NCI-H2081 treated with DMSO at 0.1 percent for 48 hours (cell line): ENCODE results near the gene CNTN4.

ENCODE experiments used
- DNase-seq: peaks from one replicate; lab custom pipeline; 2025; lab: John Stamatoyannopoulos, UW

Gene CNTN4

DNA sequence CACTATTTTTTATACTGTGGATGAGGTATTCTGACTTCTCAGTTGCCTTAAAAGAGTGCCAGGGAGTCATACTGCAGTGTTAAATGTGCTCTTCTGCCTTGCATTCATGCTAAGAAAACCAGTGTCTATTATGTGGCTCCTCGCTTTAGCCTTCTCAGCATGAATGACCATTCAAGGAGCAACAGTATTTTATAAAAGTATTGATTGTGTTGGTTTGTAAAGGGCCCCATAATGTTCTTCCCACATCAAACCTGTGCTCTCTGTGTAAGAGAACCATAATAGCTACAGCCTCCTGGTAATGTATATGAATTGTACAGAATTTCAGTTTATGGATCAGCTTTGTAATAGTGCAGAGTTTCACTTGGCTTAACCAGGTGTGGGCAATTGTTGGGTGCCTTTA is 316.4 kb downstream of the CNTN4 start:
- DNase-seq: no peak

DNA sequence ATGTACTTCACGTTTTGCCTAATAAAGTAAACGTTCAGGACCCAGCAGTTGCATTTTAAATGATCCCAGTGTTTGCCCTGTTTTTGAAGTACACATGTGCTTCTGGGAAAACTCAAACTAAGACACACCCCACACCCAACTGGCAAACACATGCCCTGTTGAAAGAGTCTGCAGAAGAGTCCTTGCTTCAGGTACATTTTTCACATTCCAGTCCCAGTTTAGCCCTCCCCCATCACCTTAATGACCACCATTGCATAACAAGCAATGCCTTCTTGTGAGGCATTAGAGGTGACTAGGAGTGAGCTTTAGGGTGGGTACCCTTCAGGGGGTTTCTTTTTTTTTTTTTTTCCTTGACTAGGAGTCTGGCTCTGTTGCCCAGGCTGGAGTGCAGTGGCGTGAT is 322.3 kb downstream of the CNTN4 start:
- DNase-seq: no peak

DNA sequence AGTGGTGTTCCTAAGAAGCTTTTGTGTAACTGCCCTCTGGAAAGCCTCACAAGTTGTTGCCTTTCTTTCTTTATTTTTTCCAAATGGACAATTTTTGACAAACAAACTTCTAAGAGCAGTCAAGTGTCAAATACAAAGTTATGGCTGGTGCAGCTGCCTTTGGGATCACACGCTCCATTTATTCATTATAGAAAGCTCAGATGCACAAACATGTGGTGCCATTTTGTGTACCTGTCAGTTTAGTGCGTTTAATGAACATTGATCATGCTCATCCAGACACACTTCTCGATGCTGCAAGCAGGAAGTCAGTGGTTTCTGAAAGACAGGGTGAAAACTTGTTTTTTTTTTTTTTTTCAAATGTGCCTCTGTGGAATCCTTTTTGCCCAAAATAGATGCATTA is 324.5 kb downstream of the CNTN4 start:
- DNase-seq: no peak

DNA sequence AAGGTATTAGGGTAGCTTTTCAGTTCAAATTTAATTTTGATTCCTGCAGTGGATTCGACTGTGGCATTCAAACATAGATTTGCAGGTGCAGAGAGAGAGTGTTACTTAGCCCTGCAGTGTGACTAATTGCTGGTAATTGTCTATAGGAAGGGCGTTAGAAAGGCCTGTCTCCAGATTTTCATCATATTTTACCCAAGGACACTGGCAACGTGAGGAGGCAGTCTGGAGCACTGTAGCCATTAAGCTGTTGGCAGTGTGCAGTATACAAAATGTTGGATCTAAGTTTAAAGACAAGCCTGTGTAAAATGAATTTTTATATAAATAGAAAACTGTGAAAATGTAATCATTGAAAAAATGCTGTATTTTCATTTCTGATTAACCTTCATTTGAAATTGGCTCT is 342.9 kb downstream of the CNTN4 start:
- no peak for DNase-seq

DNA sequence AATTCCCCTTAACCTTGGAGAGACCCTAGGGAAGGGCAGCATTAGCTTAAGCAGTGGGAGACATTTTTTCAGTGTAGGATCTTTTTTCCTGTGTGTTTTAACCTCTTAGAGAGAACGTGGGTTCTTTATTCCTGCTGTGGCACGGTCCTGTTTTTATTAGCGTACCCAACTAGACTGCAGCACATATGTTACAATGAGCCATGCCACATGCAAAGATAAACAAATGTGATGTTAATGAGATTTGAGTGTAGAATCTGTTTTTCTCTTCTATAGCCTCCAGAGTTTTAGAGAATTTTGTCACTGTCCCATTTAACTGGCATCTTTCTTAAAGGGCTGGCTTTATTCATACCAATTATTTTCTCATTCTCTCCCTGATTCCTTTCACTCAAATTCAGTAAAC is 347.5 kb downstream of the CNTN4 start:
- DNase-seq: no peak

DNA sequence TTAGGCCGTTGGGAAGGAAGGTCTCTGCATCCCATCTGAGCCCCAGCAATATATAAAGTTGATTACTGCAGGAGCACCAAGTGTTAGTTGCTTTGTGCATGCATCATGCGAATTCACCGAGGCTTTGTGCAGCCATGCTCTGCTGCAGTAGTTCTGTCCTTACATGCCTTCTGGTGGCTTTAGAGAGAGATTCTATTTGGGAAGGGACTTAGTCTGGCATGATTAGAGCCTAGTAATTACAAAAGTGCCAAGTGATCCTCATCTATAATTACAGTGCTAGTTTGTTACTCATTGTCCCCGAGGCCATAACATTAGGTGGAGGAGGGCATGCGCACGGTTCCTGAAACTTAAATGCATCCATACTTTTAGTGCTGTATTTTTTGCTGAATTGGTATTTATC is 353.6 kb downstream of the CNTN4 start:
- DNase-seq: no peak

DNA sequence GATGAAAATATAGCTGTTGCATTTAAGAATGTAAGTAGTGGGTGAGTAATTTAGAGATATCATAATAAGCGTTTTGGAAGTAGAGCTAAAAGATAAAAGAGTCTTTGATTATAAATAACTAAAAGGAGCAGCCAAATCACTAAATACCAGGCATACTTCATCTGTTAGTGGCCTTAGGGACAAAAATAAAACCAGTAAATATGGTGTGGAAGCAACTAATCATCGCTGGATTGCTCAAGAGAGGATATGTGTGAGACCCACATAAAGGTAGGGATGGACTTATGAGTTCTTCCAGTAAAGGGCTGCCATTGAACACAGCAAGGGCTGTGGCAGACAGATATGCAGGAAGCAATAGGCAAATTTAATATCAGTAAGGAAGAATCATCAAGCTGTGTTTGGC is 356.2 kb downstream of the CNTN4 start:
- DNase-seq: no peak

DNA sequence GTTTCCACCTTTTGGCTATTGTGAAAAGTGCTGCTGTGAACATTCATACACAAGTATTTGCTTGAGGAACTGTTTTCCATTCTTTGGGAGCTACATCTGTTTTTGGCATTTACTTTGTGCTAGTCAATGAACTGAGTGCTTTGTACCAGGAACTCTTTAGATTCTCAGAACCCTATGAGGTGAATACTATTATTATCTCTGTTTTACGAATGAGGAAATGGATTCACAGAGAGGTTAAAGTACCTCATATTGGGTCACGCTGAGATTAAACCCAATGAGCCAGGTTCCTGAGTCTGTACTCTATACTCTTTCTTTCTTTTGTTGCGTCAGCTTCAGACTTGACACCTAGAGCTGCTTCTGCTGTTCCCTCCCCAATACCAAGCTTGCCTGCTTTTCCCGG is 358.1 kb downstream of the CNTN4 start:
- DNase-seq: no peak

DNA sequence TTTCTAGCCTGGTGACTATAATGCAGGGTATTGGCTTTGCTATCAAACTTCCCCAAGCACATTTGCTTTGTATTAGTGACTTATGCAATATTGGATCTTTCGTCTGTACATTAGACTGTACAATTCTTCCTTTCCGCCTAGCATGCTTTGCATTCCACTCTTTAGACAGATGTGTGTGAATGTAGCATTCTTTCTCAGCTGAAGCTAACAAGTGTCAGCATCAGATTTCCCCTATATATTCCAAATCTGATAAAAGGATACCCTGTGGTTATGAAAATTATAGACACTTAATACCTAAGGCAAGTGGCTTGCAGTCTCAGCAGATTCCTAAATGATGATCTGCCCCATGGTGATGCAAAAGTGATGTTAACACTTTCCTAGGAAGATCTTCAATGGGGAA is 360.1 kb downstream of the CNTN4 start:
- DNase-seq: no peak

DNA sequence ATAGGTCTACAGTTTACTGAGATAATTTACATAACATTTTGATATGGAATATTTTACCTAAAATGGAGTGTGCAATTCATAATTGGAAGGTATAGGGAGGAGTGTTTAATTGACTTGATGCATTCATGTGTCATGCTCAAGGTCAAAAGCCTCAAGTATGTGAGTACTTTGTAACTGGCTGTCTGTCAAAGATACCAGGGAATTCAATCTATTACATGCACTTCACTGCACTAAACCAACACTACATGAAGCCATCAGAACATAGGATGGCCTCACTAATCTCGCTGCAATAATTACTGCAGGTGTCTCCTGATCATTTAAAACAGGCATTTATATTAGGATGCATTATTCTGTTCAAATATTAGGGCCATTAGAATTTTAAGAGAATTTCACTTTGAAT is 367.2 kb downstream of the CNTN4 start:
- DNase-seq: no peak

DNA sequence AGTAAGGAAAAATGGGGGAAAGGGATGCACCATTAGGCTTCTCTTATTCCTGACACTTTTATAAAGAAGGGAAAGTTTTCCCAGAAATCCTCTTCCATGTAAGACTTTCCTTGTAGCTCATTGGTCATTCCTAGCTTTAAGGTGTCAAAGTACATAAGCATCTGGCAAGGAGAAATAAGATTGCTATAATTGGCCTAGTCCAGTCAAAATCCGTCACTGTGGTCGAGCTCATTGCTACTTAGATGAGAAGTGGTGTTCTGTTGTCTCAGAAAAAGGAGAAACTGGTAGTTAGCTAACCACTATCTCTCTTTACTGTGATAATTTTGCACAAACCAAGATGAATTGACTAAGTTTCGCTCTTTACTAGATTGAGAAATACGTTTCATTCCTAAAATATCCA is 370.1 kb downstream of the CNTN4 start:
- DNase-seq: no peak

DNA sequence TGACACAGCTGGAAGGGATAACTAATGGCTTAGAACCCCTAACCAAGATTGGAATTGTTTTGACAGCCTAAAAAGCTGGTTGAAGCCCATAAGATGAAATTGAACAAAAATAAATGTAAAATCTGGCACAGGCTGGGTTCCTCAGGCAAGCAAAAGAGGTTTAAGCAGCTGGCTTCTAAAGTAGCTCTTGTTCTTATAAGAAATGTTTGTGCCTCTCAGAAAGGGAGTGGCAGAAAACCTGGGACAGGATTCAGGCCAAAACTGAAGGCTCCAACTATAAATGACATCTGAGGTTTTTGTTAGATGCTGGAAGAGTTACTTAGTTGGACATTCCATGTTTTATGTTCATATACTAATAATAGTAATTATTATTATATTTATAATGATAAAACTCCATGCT is 378.3 kb downstream of the CNTN4 start:
- DNase-seq: no peak

DNA sequence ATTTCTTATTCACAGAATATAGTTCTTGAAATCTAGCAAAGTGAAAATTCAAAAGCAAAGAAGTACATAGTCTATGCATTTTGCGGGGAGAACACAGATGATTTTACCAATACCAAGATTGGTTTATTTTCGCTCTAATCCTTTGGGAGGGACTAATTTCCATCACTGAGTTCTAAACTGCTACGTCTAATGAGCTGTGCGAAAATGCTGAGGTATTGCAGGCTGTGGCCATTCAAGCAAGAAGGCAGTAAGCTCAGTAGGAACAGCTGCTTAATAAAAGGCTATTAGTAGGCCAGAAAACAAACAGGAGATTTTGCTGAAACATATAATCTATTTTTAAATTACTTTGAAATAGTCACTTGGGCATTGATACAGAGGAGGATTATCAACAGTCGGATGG is 379.0 kb downstream of the CNTN4 start:
- DNase-seq: no peak

DNA sequence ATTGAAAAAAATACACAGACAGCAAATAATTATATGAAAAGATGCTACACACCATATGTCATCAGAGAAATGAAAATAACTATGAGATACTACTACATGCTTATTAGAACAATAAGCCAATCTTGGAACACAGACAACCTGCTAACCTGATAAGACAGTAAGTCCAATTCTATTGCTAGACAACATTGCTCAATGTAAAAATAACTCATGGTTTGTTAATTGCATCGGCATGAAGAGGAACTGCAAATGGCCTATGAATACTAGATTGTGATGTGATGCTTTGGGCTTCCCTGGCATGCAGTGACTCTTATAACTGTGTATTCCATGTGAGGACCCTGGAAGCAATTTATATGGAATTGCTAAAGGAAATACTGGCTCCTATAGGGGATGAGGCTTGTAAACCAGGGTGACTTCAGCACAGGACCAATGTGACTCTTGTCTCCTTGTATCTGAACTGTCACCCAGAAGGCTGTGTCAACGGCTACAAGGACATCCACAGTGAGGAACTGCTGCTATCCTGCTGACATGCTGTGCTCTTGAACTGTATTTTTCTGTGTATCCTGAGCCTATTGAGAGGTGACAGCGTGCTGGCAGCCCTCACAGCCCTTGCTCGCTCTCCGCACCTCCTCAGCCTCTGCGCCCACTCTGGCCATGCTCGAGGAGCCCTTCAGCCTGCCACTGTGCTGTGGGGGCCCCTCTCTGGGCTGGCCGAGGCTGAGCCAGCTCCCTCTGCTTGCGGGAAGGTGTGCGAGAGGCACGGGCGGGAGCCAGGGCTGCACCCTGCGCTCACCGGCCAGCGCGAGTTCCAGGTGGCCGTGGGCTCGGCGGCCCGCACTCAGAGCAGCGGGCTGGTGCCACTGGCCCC is 385.7 kb downstream of the CNTN4 start:
- no peak for DNase-seq

DNA sequence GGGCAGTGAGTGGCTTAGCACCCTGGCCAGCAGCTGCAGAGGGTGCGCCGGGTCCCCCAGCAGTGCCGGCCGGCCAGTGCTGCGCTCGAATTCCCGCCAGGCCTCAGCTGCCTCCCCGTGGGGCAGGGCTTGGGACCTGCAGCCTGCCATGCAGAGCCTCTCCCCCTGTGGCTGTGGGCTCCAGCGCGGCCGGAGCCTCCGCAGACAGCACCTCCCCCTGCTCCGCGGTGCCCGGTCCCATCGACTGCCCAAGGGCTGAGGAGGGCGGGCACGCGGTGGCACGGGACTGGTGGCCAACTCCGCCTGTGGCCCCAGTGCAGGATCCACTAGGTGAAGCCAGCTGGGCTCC is 386.3 kb downstream of the CNTN4 start:
- DNase-seq: no peak

DNA sequence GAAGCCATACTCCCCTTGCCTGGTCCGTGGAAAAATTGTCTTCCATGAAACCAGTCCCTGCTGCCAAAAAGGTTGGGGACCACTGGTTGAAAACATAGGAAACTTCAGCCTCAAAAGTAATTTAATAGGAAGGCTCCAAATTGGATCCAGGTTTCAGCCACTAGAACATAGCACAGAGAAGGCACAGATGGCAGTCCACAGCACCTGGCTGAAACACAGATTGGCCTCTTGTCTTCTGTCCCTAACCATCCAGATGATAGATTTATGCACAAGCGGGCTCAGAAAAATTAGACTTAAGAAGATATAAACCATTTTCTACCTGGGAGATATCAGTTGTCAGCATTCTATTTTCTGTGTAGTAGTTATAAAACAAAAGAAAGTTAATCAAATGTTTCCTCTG is 397.1 kb downstream of the CNTN4 start:
- DNase-seq: no peak

DNA sequence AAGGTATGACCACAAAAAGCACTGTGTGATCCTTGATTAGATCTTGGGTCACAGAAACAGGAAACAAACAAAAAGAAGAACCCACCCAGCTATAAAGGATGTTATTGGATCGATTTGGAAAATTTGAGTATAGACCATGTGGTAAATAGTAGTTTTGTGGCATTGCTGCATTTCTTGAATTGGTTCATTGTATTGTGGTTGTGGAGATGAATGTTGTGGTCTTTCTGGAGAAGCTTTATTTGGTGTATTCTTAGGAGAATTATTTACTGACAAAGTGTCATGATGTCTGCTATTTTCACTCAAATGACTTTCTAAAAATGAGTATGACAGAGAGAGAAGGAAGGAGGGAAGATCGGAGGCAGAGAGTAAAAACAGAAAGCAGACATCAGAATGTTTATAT is 406.2 kb downstream of the CNTN4 start:
- DNase-seq: no peak

DNA sequence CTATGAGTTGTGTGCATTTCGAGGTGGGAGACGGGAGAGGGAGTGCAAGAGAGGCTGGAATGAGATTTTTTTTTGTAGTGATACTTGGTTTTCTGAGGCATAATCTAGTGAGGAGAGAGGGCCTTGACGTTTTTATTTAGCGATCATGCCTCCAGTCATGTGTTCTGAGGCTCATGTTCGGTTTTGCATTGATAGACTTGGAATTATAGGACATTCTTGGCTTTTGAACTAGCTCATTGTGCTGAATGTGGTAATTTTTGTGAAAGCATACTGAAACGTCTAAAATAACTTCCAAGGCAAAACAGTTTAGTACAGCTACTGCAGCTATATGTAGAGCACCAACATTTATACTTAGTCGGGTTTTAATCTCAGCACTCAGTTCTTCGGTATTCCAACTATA is 408.1 kb downstream of the CNTN4 start:
- no peak for DNase-seq

DNA sequence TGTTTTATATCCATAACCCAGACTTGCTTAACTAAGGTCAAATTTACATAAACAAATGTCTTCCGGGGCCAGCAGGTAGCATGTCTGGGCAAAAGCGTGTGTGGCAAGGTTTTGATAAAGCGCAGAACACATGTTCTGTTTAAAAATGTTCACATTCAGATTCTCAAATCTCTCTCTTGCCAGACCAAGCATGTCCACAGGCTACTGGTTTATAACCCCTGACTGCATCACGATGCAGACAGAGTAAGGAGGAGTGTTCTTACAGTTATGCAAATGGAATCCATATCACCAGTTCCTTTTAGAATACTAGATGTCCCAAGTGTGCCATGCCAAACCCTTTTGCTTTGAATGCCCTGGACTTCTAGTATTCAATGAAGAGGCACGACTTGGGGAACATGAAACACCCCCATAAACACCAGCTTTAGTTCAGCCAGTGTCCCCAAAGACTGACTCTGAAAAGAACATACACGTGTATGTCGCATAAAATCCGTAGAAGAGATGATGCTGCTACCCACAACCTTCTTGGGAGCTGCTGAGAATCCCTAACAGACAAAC is 412.0 kb downstream of the CNTN4 start:
- no peak for DNase-seq

DNA sequence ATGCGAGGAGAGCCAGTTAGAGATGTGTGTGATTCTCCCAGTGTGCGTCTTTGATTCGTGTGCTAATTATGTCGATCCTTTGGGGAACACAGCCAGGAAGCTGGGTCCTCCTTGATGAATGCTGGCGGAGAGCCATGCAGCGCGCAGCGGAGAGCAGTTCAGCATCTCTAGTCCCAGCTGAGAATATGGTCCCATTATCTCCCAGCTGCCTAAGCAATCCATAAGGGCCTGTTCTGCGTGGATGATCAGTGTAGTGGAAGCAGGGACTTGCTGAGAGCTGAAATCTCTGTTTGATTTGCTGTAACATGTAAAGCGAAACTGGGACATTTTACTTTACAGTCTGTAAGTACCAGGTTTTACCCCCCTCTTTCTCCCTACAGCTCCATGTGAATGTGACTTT is 412.7 kb downstream of the CNTN4 start:
- no peak for DNase-seq

DNA sequence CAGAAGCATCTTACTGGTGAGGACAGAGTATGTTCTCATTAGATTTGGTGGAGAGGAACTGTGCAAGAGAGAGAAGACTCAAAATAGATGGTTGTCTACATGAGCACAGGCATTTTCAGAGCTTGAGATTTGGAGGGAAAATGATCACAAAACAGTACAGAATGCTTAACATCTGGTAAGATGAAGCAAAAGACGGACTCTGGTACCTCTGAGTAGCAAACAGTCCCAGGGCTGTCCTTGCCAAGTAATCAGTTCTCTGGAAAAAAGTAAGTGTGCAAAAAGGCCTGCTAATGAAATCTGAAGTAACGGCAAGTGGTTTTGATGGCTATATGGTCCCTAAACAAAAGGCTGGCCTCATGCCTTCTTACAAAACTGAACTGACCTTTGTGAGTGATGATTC is 414.2 kb downstream of the CNTN4 start:
- DNase-seq: no peak

DNA sequence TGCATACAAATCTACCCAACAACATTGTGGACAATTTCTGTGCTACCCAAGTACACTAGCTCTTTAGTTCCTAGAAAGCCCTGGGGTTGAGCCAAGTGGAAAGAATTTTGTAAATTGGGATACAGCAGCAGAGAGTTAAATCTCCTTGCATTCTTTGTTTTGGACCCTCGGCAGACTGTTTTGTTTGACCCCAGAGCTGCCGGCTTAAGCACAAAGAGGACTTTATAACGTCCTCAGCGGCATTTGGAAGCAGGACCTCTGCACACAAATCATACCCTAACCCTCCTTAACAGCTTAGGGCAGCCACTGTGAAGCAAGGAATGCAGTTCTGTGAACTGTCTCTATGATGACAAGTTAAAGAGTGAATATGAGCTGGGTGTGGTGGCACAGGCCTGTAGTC is 415.3 kb downstream of the CNTN4 start:
- no peak for DNase-seq

DNA sequence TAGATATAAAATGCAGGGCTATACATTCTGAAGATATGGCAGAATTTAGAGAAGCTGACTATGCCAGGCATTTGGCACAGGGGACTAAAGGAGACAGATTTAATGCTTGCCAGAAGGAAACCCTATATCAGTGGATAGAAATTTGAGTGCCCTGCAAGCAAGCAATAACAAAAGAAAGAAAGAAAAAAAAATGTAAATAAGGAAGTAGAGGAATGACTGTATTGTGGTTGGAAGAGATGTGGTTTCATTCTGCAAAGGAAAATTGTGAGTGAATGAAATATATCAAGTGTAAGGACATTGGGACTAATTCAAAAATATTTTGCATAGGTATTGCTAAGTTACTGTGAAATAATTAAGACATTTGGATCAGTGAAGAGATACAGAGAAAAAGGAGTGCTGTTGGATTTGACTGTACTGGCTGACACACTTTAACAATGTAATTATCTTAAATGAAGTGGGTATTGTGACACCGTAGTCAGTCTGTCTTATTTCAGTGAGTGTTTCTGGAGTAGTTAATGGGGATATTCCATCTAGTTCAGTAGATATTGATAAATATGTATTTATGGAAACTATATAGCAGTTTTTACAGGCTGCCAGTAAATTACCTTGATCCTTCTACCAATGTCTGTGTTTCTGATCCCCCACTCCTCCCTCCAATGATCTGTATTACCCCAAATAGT is 418.2 kb downstream of the CNTN4 start:
- DNase-seq: no peak
